ENCODE data around the gene ZAR1. TPM values are rescaled to one million over a fixed set of nuclear protein-coding genes. Genes with fewer than 3 reads are reported as not detected.

The ZAR1 gene
- total RNA-seq, result not detected

GRCh38 chr4:48490012-48490679 is at the start of gene ZAR1:
ZAR1 (plus strand) TSS chr4:48490252; CDS start chr4:48490292, 40 bp downstream.

GRCh38 chr4:48483006-48483776 is 6.9 kb upstream of the ZAR1 start, which contains the start of gene SLC10A4:
SLC10A4 (plus strand) TSS chr4:48483343; CDS start chr4:48483562, 219 bp downstream.

Other genes with a start within 250 kb of the ZAR1 start
- gene TEC, start 220.4 kb upstream of the ZAR1 start, total RNA-seq, result 1 to 10 TPM; 1.7 to 1.8 TPM
- gene SLAIN2, start 148.7 kb upstream of the ZAR1 start, total RNA-seq, result 10 to 100 TPM; 53.4 to 58.6 TPM
- not detected for gene SLC10A4, start 6.9 kb upstream of the ZAR1 start, total RNA-seq

Data from activated naive CD4-positive, alpha-beta T cell treated with anti-CD3 and anti-CD28 coated beads, Interleukin-2, amount 10 ng/mL, durations not matched to agents 5 hours and 36 hours (primary cell).